GM19452 (cell line): ENCODE results near the gene ABCD1.

Experiments
- ATAC-seq: cut with Tn5 transposase; IDR thresholded peaks from one replicate; pipeline ENCODE4 v1.9.1; 2021; ENCODE audit not compliant: unreplicated experiment

Gene ABCD1

GRCh38 chrX:153791104-153791852, 66.6 kb downstream of the ABCD1 start:
- no peak for ATAC-seq

- ATAC-seq: no peak
These were observed 67.7 kb downstream of the ABCD1 start for GRCh38 chrX:153792368-153792767.

GRCh38 chrX:153793291-153793690, 68.6 kb downstream of the ABCD1 start:
- no peak for ATAC-seq
